HEK293 (cell line): ENCODE data around the gene METAP1.
"Not testable (repeated sequence)": the region's sequence is repeated elsewhere in the genome, so short reads cannot be mapped to it uniquely, and the experiment has no call there.

Source experiments
- CTCF ChIA-PET: fragments of 350-600 bp; formaldehyde crosslinking; extraction: SDS; loops from one replicate; lab custom pipeline; 2021; ENCODE audit warnings: antibody characterized with exemption; lab: Yijun Ruan, JAX
- POLR2A ChIA-PET: fragments of 300-600 bp; formaldehyde crosslinking; extraction: SDS; loops from one replicate; lab custom pipeline; 2020; ENCODE audit warnings: antibody characterized with exemption, inconsistent platforms; lab: Yijun Ruan, JAX
- H3K27ac ChIP-seq: fragments of 200-500 bp; sonication (Bioruptor generic); 2 replicates; pipeline ENCODE4 v1.5.1; 2014; ENCODE audit warnings: low read depth, low read length, control low read depth, inconsistent platforms; ENCODE audit errors: extremely low read depth
- H3K36me3 ChIP-seq, 2 experiments: fragments of 200-500 bp in 1 of 2; sonication (Bioruptor generic) in 1 of 2; 1 replicate in 1 of 2; 2 replicates in 1 of 2; pipeline ENCODE4 v1.5.1; 2014 to 2017; ENCODE audit warnings: inconsistent platforms in 2 of 2, low read length in 2 of 2; ENCODE audit not compliant: control insufficient read depth in 2 of 2, insufficient read depth in 1 of 2
- H3K4me1 ChIP-seq: fragments of 200-500 bp; sonication (Bioruptor generic); 2 replicates; pipeline ENCODE4 v1.5.1; 2014; ENCODE audit warnings: mild to moderate bottlenecking, low read length, inconsistent platforms; ENCODE audit not compliant: control insufficient read depth, insufficient read depth
- H3K4me3 ChIP-seq: 2 replicates; pipeline ENCODE4 v1.5.1; 2011; ENCODE audit warnings: low read depth, mild to moderate bottlenecking, control low read depth, low read length, moderate library complexity
- H3K9me3 ChIP-seq: fragments of 200-500 bp; sonication (Bioruptor generic); 2 replicates; pipeline ENCODE4 v1.5.1; 2014; ENCODE audit warnings: low read depth, low read length, inconsistent platforms; ENCODE audit not compliant: control insufficient read depth, insufficient read depth
- CTCF ChIP-seq: fragments of 450-650 bp; formaldehyde crosslinking; IDR thresholded peaks from 2 replicates; pipeline ENCODE4 v1.5.1; 2016; ENCODE audit warnings: missing biosample characterization, missing genetic modification characterization
- HOXD13 ChIP-seq: sonication (generic); formaldehyde crosslinking; IDR thresholded peaks from 2 replicates; pipeline ENCODE4 v1.8.0; 2022; ENCODE audit warnings: missing genetic modification reagents, borderline replicate concordance
- IKZF3 ChIP-seq: fragments of 450-650 bp; IDR thresholded peaks from 2 replicates; pipeline ENCODE4 v1.5.0; 2018; ENCODE audit warnings: missing biosample characterization, mild to moderate bottlenecking, missing genetic modification characterization, moderate library complexity
- KLF1 ChIP-seq: fragments of 450-650 bp; formaldehyde crosslinking; IDR thresholded peaks from 2 replicates; pipeline ENCODE4 v1.5.1; 2016; ENCODE audit warnings: missing biosample characterization, missing genetic modification characterization
- KLF17 ChIP-seq: fragments of 450-650 bp; formaldehyde crosslinking; IDR thresholded peaks from 2 replicates; pipeline ENCODE4 v1.5.1; 2016; ENCODE audit warnings: missing biosample characterization, missing genetic modification characterization
- PATZ1 ChIP-seq: fragments of 450-650 bp; formaldehyde crosslinking; IDR thresholded peaks from 2 replicates; pipeline ENCODE4 v1.5.1; 2016; ENCODE audit warnings: missing biosample characterization, missing genetic modification characterization
- PRDM6 ChIP-seq: fragments of 450-650 bp; formaldehyde crosslinking; IDR thresholded peaks from 2 replicates; pipeline ENCODE4 v1.5.1; 2017; ENCODE audit warnings: missing biosample characterization, missing genetic modification characterization
- ZBTB49 ChIP-seq: fragments of 450-650 bp; formaldehyde crosslinking; IDR thresholded peaks from 2 replicates; pipeline ENCODE4 v1.5.1; 2016; ENCODE audit warnings: missing biosample characterization, missing genetic modification characterization, low read depth
- ZNF354C ChIP-seq: fragments of 450-650 bp; formaldehyde crosslinking; IDR thresholded peaks from 2 replicates; pipeline ENCODE4 v1.5.1; 2016; ENCODE audit warnings: missing biosample characterization, missing genetic modification characterization, low read depth, borderline replicate concordance
- ZNF398 ChIP-seq: fragments of 450-650 bp; formaldehyde crosslinking; IDR thresholded peaks from 2 replicates; pipeline ENCODE4 v1.5.1; 2017; ENCODE audit warnings: missing biosample characterization, missing genetic modification characterization
- ZNF660 ChIP-seq: fragments of 450-650 bp; IDR thresholded peaks from 2 replicates; pipeline ENCODE4 v1.5.1; 2018; ENCODE audit warnings: missing biosample characterization, mild to moderate bottlenecking, missing genetic modification characterization
- ZNF692 ChIP-seq: fragments of 450-650 bp; formaldehyde crosslinking; IDR thresholded peaks from 2 replicates; pipeline ENCODE4 v1.5.1; 2016; ENCODE audit warnings: missing biosample characterization, missing genetic modification characterization
- ZNF707 ChIP-seq: fragments of 450-650 bp; formaldehyde crosslinking; IDR thresholded peaks from 2 replicates; pipeline ENCODE4 v1.5.1; 2016; ENCODE audit warnings: missing biosample characterization, missing genetic modification characterization
- ZNF843 ChIP-seq: fragments of 450-650 bp; formaldehyde crosslinking; IDR thresholded peaks from 2 replicates; pipeline ENCODE4 v1.5.1; 2016; ENCODE audit warnings: missing biosample characterization, missing genetic modification characterization

METAP1 gene

GRCh38 chr4:99022566-99022965, 27.0 kb downstream of the METAP1 start (continued):
- TF ChIP-seq ZBTB49 (tag by site-specific recombination): no peak
- no peak for TF ChIP-seq ZNF692 (tag by site-specific recombination)
- no peak for TF ChIP-seq KLF1 (tag by site-specific recombination)
- no peak for TF ChIP-seq KLF17 (tag by site-specific recombination)
- no peak for TF ChIP-seq ZNF660 (tag by site-specific recombination)
- no peak for TF ChIP-seq HOXD13 (CRISPR knock-in tag)
- TF ChIP-seq ZNF398 (tag by site-specific recombination): no peak
- TF ChIP-seq PRDM6 (tag by site-specific recombination): no peak
- no peak for TF ChIP-seq IKZF3 (tag by site-specific recombination)
- TF ChIP-seq PATZ1 (tag by site-specific recombination): no peak
- TF ChIP-seq CTCF (tag by site-specific recombination): no peak
- TF ChIP-seq ZNF354C: no peak
- no peak for TF ChIP-seq ZNF707 (tag by site-specific recombination)
- TF ChIP-seq ZNF843 (tag by site-specific recombination): no peak

- H3K9me3 ChIP-seq, CTCF ChIA-PET, H3K4me1 ChIP-seq, POLR2A ChIA-PET, H3K36me3 ChIP-seq, H3K4me3 ChIP-seq, H3K27ac ChIP-seq: not testable (repeated sequence)
Measured at GRCh38 chr4:99023800-99024251, 28.3 kb downstream of the METAP1 start.
